Bronchial epithelial cell (primary cell): ENCODE data around the gene CHRM3. TPM values are rescaled to one million over a fixed set of nuclear protein-coding genes. Genes with fewer than 3 reads are reported as not detected.

Experiments
- DNase-seq: peaks from one replicate; pipeline ENCODE4 v3.0.0-alpha.2; 2010; ENCODE audit warnings: low read depth
- FAIRE-seq: peaks from 2 replicates; lab custom pipeline; 2011; peaks lifted over from hg19 to GRCh38; lab: Jason Lieb, UNC
- H3K27me3 ChIP-seq: 2 replicates; pipeline ENCODE4 v1.5.1; 2011; ENCODE audit warnings: low read length; ENCODE audit not compliant: control insufficient read depth, insufficient read depth
- H3K36me3 ChIP-seq: 2 replicates; pipeline ENCODE4 v1.5.1; 2011; ENCODE audit warnings: low read length; ENCODE audit not compliant: control insufficient read depth, insufficient read depth
- H3K4me3 ChIP-seq: 2 replicates; pipeline ENCODE4 v1.5.1; 2011; ENCODE audit warnings: mild to moderate bottlenecking, low read depth, low read length, control low read depth
- total RNA-seq: library from RNA; depleted of rRNA; stranded (reverse); fragments of >200 nt; gene quantifications from 2 replicates; pipeline ENCODE4 v1.2.1, GENCODE V29; 2014
- TF ChIP-seq, protein P1 (sequence below): IDR thresholded peaks from 2 replicates; pipeline ENCODE4 v1.5.1; 2011; ENCODE audit warnings: mild to moderate bottlenecking, moderate library complexity, low read length, control low read depth, inconsistent platforms; ENCODE audit not compliant: insufficient read depth, severe bottlenecking

The CHRM3 gene
- total RNA-seq, 1 donor from 2014 or later = 1.6 TPM

DNA sequence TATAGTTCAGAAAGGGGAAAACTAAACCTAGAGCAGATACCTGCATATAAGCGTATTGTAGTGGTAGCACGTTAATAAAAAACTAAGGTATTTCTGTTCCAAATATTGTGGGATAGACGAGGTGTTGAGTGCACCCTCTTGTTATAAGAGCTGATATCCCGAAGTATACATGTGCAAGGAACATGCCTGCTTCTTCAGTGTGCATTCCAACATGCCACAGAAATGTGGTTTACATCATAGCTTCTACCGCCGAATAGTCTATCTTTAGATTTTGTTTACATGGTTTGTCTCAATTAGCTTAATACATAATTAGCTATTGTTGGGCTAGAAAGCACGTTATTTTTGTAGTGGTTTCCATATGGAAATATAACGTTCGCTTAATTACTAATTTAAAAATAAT, 2.2 kb downstream of the CHRM3 start:
- Histone ChIP-seq H3K4me3 (no peak overlapping the region), H3K36me3 (no peaks in the 10 kb centered on the region), H3K27me3 (peaks cover 19% of the 10 kb centered on the region)
- TF ChIP-seq, protein P1, sequence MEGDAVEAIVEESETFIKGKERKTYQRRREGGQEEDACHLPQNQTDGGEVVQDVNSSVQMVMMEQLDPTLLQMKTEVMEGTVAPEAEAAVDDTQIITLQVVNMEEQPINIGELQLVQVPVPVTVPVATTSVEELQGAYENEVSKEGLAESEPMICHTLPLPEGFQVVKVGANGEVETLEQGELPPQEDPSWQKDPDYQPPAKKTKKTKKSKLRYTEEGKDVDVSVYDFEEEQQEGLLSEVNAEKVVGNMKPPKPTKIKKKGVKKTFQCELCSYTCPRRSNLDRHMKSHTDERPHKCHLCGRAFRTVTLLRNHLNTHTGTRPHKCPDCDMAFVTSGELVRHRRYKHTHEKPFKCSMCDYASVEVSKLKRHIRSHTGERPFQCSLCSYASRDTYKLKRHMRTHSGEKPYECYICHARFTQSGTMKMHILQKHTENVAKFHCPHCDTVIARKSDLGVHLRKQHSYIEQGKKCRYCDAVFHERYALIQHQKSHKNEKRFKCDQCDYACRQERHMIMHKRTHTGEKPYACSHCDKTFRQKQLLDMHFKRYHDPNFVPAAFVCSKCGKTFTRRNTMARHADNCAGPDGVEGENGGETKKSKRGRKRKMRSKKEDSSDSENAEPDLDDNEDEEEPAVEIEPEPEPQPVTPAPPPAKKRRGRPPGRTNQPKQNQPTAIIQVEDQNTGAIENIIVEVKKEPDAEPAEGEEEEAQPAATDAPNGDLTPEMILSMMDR = no peak
- FAIRE-seq (no peak), DNase-seq (no peak)

DNA sequence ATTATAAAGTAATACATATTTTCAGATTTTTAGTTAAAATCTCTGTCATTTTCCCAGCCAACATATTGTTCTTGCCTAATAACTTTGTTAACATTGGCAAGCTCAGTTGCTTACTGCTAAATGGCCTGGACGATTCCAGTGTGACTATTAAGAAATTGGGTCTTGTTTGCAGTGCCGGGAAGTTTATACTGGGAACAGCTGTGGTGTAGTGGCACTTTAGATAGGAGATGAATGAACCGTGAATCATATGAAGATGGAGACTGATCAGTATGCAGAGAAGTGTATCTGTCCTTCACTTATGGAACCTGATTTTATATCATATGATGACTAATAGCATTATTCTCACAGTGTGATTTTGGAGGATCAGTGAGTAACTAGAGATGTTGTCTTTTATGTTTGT, 3.3 kb downstream of the CHRM3 start:
- H3K4me3 ChIP-seq = no peak overlapping the region
- FAIRE-seq (no peak), DNase-seq (no peak)
- TF ChIP-seq, protein P1 = no peak
- H3K36me3 ChIP-seq = no peaks in the 10 kb centered on the region
- peaks cover 19% of the 10 kb centered on the region for H3K27me3 ChIP-seq

DNA sequence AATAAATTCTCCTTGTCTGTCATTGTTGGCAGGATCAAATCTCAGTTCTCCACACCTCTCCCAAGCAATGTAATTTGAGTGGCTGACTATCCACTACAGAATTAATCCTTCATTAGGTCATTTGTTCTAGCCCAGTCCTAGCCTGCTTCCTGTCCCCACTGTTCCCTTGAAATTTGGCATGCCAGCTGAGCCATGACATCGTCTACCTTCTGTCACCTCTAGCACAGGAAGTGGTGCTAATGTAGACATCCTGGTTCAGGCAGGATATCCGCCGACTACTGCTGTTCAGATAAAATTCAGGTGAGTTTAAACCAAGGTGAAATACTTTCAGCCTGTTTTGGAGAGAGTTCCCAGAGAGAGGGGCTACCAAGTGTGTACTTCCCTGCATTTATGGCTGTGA, 5.9 kb downstream of the CHRM3 start:
- Histone ChIP-seq H3K27me3 (peaks cover 9% of the 10 kb centered on the region), H3K4me3 (no peak overlapping the region), H3K36me3 (no peaks in the 10 kb centered on the region)
- FAIRE-seq (no peak), DNase-seq (no peak)
- TF ChIP-seq, protein P1 = no peak

DNA sequence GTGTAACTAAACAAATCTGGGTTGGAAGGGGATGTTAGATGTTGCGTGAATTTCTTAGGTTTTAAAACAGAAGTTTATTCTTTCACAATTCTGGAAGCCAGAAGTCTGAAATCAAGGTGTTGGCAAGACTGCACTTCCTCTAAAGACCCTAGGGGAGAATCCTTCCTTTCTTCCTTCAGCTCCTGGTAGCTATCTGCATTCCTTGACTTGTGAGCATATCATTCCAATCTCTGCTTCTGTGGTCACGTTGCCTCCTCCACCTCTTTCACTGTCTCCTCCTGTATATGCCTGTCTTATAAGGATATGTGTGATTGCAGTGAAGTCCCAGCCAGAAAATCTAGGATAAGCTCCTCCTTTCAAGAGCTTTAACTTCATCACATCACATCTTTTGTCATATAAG, 7.7 kb downstream of the CHRM3 start:
- H3K27me3 ChIP-seq = no peaks in the 10 kb centered on the region
- TF ChIP-seq, protein P1 = no peak
- H3K4me3 ChIP-seq = no peak overlapping the region
- no peaks in the 10 kb centered on the region for H3K36me3 ChIP-seq
- FAIRE-seq (no peak), DNase-seq (no peak)

DNA sequence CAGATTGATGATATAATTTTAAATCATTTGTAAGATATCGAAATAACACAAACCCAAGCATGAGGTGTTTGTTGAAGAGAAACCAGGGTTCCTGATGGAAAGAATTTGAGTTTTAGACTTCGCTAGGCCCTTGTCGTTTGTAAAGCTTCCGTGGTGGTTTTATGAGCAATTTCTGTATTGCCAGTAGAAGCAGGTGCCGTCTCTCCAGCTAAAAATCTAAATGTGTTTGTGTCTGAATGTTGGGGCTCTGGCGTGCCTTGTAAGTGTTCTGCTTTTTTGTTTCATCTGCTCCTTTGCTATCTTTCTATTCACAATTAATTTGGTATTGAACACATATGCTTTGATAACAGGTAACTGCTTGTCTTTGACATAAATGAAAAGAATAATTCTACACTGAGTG, 27.5 kb downstream of the CHRM3 start:
- no peaks in the 10 kb centered on the region for H3K36me3 ChIP-seq
- no peak overlapping the region for H3K4me3 ChIP-seq
- TF ChIP-seq, protein P1 = no peak
- DNase-seq (no peak), FAIRE-seq (no peak)
- no peaks in the 10 kb centered on the region for H3K27me3 ChIP-seq

DNA sequence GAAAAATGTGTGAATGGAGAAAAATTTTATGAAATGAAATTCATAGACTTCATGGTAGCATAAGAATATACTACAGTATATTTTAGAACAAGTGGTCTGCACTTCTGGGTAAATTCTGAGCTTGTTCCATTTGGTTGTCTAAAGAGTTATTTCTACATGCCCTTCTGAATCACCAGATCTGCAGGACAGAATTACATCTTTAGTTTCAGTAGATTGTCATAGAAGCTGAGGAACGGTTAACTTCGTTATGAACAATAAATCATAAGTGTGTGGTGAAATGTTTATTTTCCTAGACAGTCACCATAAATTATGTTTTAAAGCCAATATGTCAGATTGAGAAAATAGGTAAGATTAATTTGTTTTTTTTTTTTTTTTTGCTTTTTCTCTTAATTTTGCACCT, 30.9 kb downstream of the CHRM3 start:
- no peaks in the 10 kb centered on the region for H3K36me3 ChIP-seq
- no peaks in the 10 kb centered on the region for H3K27me3 ChIP-seq
- no peak overlapping the region for H3K4me3 ChIP-seq
- TF ChIP-seq, protein P1 = no peak
- FAIRE-seq = no peak
- DNase-seq = no peak
